GM21515 (cell line): ENCODE results near the gene LRRFIP2.
A peak's percentile ranks its signal among the peaks of the same experiment; 100 is the strongest.
"Not testable (repeated sequence)": the region's sequence is repeated elsewhere in the genome, so short reads cannot be mapped to it uniquely, and the experiment has no call there.

Experiments used
- ATAC-seq: cut with Tn5 transposase; IDR thresholded peaks from one replicate; pipeline ENCODE4 v1.9.1; 2021; ENCODE audit not compliant: unreplicated experiment

Gene LRRFIP2

GRCh38 chr3:37071921-37072320 is 102.5 kb downstream of the LRRFIP2 start:
- no peak for ATAC-seq

DNA sequence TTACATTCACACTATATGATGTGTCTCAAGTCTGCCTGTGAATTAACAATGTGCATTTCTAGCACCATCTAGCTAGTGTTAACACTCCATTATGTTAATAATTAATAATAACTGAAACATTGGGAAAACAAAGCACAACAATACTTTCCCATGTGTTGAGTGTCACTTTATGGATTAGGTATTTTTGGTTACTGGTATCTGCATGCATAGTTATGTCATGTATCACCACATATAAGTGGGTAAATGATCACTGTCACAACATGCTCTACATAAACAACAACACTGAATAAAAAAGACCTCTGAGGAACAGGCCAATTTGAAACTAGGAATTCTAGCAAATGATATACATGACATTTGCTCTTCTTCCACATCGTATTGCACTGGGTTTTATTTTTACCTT is 106.4 kb downstream of the LRRFIP2 start:
- no peak for ATAC-seq

GRCh38 chr3:37067577-37067976 is 106.8 kb downstream of the LRRFIP2 start:
- no peak for ATAC-seq

DNA sequence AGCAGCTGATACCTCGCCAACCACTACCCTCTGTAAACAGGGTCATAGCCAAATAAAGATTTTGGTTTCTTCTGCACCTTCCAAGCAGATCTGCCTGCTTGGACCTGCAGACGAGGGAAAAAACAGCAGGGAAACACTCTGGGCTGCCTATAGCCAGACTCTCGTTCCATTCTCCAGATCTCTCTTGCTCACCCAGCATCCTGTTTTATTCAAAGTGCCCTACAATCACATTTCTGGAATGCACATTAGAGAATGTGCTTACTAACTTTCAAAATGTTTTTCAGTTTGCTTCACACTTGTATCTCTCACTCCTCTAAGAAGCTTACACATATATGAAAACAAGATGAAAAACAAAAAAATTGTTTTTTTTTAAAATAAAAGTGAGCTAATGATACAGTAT is 109.6 kb downstream of the LRRFIP2 start:
- no peak for ATAC-seq

- ATAC-seq = no peak
Measured at GRCh38 chr3:37058117-37058516, 116.3 kb downstream of the LRRFIP2 start.

- ATAC-seq = no peak
Measured at GRCh38 chr3:37056826-37057225, 117.6 kb downstream of the LRRFIP2 start.

GRCh38 chr3:37055077-37055476 is 119.3 kb downstream of the LRRFIP2 start:
- not testable (repeated sequence) for ATAC-seq

- ATAC-seq = peak; percentile 70
Measured at GRCh38 chr3:37054370-37054769, 120.0 kb downstream of the LRRFIP2 start.

DNA sequence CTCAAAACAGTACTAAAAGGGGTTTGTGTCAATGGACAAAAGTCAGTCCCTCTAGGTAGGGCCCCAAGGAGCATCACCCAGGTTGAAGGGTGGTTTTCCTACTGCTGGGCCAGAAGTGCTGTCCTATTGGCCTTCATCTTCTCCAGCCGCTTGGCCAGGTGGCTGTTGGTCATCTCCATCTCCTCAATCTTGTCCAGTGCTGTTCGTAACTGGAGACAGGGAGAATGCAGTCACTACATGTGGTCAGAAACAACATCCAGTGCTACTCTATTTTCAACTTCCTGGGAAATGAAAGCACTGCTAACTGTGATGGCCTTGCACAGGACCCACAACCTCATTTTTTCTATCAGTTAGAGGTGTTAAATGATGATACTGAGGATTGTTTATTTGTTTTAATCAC is 120.6 kb downstream of the LRRFIP2 start:
- ATAC-seq = no peak

- no peak for ATAC-seq
Measured at GRCh38 chr3:37053337-37053736, 121.0 kb downstream of the LRRFIP2 start.

GRCh38 chr3:37052860-37053259 is 121.5 kb downstream of the LRRFIP2 start:
- no peak for ATAC-seq

DNA sequence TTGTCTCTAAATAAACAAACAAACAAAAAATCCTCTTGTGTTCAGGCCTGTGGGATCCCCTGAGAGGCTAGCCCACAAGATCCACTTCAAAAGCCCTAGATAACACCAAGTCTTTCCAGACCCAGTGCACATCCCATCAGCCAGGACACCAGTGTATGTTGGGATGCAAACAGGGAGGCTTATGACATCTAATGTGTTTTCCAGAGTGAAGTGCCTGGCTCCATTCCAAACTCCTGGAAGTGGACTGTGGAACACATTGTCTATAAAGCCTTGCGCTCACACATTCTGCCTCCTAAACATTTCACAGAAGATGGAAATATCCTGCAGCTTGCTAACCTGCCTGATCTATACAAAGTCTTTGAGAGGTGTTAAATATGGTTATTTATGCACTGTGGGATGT is 124.1 kb downstream of the LRRFIP2 start:
- ATAC-seq = no peak

GRCh38 chr3:37042712-37043111 is 131.7 kb downstream of the LRRFIP2 start:
- not testable (repeated sequence) for ATAC-seq

DNA sequence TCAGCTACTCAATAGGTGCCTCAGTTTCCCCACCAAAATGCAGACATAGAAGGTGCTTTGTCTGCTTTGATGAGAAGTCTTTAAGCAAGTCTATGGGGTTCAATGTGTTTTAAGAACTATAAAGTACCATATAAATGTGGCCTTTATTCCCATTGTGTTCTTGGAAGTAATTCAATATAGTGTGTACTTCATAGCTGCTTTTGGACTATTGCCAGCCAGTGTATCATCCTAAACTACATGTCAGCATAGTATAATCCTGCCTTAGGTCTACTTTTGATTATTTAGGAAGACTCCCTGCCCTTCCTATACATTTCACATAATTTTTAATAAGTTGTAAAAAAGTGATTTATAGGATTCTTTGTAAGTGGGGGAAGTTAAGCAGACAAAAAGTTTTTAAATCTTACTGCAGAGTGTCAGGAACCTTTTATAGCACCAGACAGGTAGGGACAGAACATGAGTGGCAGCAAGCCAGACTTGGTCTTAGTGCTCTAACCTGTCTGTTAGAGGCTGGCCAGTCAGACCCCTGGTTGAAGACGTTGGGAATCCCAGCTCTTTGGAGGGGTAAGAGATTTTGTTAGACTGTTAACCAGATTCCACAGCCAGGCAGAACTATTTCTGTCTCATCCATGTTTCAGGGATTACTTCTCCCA is 132.7 kb downstream of the LRRFIP2 start:
- no peak for ATAC-seq

DNA sequence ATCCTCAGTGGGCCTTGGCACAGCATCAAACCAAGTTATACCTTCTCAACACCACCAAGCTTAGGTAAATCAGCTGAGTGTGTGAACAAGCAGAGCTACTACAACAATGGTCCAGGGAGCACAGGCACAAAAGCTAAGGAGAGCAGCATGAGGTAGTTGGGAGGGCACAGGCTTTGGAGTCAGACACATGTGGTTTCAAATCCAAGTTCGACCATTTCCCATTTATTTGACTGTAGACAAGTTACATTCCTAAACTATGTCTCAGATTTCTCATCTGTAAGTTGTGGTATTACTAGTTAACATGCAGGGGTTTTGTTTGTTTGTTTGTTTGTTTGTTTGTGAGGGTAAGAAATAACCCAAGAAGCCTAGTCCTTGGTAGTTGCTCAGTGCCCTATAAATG is 134.2 kb downstream of the LRRFIP2 start:
- no peak for ATAC-seq

- ATAC-seq = no peak
Measured at GRCh38 chr3:37039161-37039846, 135.1 kb downstream of the LRRFIP2 start.

GRCh38 chr3:37037352-37037751 is 137.0 kb downstream of the LRRFIP2 start:
- ATAC-seq = no peak

DNA sequence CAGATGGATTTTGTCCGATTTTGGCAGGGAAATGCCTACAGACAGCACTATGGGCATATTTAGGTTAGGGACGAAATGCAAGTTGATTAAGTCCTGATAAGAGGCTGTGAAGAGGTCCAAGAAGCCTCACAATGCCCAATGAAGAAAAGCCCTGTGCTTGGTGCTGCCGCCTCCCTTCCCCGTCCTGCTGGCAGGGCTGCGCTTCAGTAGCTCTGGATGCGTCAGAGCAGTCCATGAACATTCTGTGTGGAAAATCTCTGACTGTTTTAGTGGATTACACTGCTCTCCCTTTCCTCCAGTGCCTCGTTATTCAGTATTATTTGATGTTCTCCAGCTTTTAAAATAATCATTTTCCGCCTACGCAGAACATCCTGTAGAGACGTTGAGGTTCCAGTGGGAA is 141.4 kb downstream of the LRRFIP2 start:
- ATAC-seq = no peak

- no peak for ATAC-seq
Measured at GRCh38 chr3:37031096-37031682, 143.2 kb downstream of the LRRFIP2 start.

- no peak for ATAC-seq
Measured at GRCh38 chr3:37030588-37030987, 143.8 kb downstream of the LRRFIP2 start.

DNA sequence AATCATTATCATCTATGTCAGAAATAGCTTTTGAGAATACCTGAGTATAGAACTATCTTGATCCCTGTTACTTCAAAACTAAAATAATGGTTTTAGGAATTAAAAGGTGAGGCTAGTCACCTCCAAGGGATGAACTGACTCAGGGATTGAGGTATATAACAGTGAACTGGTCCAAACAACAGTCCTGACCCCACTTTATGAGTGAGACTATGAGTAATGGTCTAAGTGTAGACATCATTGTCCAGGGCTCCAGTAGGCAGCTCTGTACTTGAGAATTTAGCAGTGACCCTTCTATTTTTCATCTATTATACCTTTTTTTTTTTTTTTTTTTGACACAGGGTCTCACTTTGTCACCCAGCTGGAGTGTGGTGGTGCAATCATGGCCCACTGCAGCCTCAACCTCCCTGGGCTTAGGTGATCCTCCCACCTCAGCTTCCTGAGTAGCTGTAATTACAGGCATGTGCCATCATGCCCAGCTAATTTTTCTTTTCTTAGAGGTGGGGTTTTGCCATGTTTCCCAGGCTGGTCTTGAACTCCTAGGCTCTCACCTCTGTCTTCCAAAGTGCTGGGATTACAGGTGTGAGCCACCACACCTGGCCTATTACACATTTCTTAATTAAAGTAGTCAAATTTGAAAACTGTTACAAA is 144.7 kb downstream of the LRRFIP2 start:
- no peak for ATAC-seq

- ATAC-seq = no peak
Measured at GRCh38 chr3:37029111-37029510, 145.3 kb downstream of the LRRFIP2 start.
